Fibroblast of upper back skin (primary cell): ENCODE results near the gene TGFB2.

Experiments
- DNase-seq: peaks from one replicate; pipeline ENCODE4 v3.0.0-alpha.2; 2013

TGFB2 gene

DNA sequence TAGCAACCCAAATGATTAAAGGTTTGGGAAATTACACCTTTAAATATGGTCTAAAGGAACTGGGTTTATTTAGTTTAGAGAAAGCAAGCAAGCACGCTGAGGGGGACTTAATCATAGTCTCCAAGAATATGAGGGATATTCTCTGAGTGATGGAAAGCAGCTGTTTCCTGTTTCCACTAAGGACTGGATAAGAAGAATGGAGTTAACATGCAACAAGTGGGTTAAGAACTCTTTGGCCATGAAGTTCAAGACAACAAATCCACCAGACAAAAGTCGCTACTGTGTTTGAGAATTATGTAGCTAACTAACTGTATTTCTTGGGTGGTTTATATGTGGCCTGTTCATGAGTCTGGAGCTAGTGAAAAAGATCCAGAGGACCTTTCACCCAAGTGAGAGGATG is 85.7 kb downstream of the TGFB2 start:
- DNase-seq: peak; percentile 30

DNA sequence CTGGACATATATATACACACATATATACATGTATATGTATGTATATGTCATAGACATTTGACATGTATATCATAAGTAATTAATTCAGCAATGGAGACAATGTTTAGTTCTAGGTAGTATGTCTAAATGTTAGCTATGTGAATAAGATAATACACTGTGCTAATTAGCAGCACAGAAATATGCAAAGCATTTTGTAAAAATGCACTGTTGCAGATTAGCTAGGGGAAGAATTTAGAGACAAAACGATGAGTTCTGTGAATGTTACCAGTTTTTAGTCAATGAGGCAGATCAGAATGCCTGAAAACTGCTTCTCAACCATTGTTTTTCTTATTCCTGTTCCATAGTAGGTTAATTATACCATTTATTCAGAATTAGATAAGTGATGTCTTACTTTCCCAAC is 86.3 kb downstream of the TGFB2 start:
- no peak for DNase-seq

GRCh38 chr1:218433744-218434143 is 88.6 kb downstream of the TGFB2 start:
- DNase-seq: peak; percentile 71

DNA sequence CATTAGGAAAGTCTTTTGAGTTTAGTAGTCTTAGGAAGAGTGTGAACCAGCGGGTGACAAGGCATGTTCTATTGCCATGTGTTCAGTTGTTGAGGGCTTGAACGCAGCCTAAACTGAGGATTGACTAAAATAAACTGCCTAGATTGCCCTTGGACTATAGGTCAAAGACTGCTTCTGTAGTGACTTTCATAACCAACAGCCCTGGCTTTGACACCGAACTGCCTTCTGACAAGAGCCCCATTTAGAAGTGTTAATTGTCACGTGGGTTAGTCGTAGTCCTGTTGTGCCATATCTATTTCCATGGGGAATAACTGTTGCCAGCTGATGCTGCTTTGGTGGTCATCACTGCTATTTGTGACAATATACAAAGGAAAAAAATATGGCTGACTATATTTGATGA is 90.4 kb downstream of the TGFB2 start:
- no peak for DNase-seq

DNA sequence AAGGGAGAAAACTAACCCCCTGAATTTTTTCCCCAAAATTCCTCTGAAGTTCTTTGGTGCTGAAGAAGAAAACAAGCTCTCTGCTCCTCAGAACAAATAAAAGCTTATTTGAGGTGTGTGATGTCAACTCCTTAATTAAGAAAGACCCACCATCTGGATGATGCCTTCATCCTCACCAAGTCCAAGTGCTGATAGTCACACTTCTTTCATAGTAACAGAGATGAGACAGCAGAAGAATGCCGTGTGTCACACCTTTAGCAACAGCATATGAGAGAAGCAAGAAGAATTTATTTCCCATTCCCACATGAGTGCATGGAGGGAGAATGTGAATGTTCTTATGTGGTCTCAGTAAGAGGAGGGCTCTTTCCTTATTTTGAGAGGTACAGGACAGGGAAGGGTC is 91.2 kb downstream of the TGFB2 start:
- DNase-seq: no peak

DNA sequence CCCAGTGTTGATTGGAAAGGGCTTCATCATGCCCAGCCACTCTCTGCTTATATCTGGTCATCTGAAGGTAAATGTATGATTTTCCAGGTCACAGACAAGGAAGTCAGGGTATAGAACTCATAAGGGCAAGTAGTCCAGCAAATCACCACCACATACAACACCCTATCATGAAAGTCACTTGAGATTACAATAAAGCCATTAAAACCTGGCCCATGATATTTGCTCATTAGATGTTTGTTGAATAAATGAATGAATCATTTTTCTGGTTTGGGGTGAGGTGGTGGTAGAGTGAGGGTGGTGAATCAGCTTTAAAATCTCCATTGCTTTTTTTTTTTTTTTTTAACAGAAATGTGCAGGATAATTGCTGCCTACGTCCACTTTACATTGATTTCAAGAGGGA is 91.9 kb downstream of the TGFB2 start:
- DNase-seq: no peak

- peak; percentile 35 for DNase-seq
Observed at GRCh38 chr1:218439541-218440295, 94.6 kb downstream of the TGFB2 start.

- no peak for DNase-seq
Observed at GRCh38 chr1:218443255-218443654, 98.1 kb downstream of the TGFB2 start.

DNA sequence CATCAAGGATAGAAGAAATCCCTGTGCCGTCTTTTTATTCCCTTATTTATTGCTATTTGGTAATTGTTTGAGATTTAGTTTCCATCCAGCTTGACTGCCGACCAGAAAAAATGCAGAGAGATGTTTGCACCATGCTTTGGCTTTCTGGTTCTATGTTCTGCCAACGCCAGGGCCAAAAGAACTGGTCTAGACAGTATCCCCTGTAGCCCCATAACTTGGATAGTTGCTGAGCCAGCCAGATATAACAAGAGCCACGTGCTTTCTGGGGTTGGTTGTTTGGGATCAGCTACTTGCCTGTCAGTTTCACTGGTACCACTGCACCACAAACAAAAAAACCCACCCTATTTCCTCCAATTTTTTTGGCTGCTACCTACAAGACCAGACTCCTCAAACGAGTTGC is 99.0 kb downstream of the TGFB2 start:
- no peak for DNase-seq

DNA sequence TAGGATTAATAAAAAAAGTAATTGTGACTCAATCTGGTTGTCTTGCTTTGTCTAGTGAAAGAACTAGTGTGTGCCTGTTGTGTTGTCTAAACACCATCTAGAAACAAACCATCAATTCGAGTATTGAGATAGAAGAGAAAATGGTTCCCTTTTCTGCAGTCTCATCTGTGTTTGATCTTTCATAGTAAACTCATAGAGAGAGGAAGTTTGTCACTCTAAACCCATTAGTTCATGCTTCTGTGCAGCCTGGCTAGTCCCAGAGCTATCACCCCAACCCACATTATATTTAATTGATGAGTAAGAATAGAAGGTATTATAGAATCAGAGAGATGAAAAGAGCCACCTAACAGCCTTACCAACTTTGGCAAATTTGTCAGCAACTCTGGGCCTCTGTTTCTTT is 99.5 kb downstream of the TGFB2 start:
- no peak for DNase-seq

DNA sequence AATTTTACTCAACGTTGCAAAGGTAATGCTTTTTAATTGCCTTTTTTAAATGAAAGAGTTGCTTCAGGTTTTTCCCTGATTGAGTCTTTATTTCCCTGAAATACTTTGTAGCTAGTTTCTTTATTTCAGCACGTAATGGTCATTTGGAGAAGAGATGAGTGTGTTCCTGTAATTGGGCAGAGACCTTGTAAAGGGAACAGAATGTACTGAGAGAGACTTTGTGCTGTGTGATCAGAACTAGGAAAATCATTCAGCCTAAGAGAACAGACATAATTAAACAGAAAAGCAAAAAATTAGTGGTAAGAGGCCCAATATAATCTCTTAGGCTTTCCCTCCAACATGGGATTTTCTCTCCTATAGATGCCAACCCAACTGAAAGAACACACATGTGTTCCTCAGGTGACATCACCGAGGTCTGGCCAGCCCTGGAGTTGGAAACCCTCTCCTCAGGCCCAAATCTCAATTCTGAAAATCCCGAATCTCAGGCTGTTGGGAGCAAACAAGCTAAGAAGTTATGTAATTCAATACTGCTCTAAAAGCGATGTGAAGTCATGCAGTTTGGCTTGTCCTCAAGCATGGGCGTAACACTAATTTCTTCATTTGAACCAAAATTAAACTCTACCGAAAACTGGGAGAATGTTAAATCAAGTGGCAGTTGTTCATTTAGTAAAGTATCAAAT is 102.0 kb downstream of the TGFB2 start:
- DNase-seq: no peak

GRCh38 chr1:218451415-218451814 is 106.3 kb downstream of the TGFB2 start:
- DNase-seq: no peak

GRCh38 chr1:218454700-218455282 is 109.7 kb downstream of the TGFB2 start:
- no peak for DNase-seq

DNA sequence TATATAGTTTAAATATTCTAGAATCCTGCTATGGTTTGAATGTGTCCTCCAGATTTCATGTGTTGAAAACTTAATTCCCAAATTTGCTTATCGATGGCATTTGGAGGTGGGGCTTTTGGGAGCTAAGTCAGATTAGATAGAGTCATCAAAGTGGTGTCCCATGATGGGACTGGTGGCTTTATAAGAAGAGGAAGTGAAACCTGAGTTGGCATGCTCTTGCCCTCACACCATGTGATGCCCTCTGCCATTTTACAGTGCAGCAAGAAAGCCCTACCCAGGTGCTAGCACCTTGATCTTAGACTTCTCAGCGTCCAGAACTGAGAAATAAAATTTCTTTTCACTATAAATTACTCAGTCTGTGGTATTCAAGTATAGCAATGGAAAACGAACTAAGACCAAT is 111.3 kb downstream of the TGFB2 start:
- no peak for DNase-seq

DNA sequence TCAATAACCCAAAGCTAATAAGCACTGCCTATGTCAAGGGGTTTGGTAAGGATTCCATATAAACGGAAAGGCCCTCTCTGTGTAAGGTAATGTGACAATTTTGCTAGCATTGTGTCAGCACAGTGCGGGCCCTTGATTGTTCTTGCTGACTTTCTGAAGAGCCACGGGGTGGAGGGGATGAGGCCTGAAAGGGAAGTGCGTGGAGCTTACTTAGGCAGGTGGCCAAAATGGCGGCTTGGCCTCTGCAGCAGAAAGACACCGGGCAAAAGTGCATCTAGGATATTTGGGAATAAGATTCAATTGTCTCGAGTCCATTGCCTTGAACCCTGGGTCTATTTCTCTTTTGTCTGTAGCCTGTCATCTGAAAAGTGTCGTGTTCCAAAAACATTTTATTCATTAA is 114.3 kb downstream of the TGFB2 start:
- DNase-seq: no peak

GRCh38 chr1:218459878-218460711 is 115.0 kb downstream of the TGFB2 start:
- DNase-seq: peak; percentile 95

GRCh38 chr1:218461351-218461750 is 116.2 kb downstream of the TGFB2 start:
- DNase-seq: no peak

- DNase-seq: no peak
Observed at GRCh38 chr1:218462116-218462515, 117.0 kb downstream of the TGFB2 start.

- DNase-seq: no peak
Observed at GRCh38 chr1:218462587-218462986, 117.5 kb downstream of the TGFB2 start.

GRCh38 chr1:218463194-218464156 is 118.3 kb downstream of the TGFB2 start:
- peak; percentile 78 for DNase-seq

GRCh38 chr1:218464871-218465270 is 119.7 kb downstream of the TGFB2 start:
- no peak for DNase-seq

DNA sequence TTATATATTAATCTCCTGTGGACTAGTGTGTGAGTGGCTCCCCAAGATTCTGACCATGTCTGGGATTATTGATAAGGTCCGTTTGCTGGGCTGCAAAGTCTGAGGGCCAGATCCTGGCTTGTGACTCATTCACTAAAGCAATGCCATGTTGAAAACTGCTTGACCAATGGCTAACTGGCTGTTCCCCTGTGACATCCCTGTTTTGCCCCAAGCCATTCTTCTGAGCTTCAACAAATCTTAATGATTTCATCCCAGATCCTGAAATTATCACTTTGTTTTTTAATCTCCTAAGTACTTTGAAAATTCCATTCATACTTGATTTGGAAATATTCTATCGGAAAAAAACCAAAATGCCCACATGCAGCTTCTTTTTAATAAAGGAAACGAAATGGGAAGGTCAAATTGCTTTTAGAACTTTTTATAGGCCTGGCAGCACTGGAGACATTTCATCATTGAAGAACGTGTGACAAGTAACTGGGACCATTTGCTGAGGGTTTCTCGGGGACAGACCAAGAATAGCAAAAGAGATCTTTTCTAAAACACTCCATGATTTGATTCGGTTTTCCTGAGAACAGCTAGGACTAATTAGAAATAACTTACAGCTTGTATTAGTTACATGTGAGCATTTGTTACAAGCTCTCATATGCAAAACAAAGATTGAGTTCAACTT is 121.3 kb downstream of the TGFB2 start:
- DNase-seq: no peak
